T-helper 17 cell (primary cell): ENCODE data around the gene VAC14. TPM values are rescaled to one million over a fixed set of nuclear protein-coding genes. Genes with fewer than 3 reads are reported as not detected.
A peak's percentile ranks its signal among the peaks of the same experiment; 100 is the strongest.
"Not testable (repeated sequence)": the region's sequence is repeated elsewhere in the genome, so short reads cannot be mapped to it uniquely, and the experiment has no call there.

Experiments
- ATAC-seq: fragments of 150-1000 bp; cut with Tn5 transposase; 2 replicates; pipeline ENCODE4 v1.10.0; 2021; ENCODE audit warnings: mild to moderate bottlenecking, moderate library complexity
- DNase-seq, 3 donors: peaks; one replicate each; pipeline versions ENCODE4 v3.0.0 to v3.0.0-alpha.2; 2020 to 2021
- H3K9me3 ChIP-seq: one replicate; pipeline ENCODE4 v1.7.0; 2013; ENCODE audit warnings: low read length, mild to moderate bottlenecking; ENCODE audit not compliant: control insufficient read depth, poor library complexity, severe bottlenecking
- H3K27ac Mint-ChIP-seq: one replicate; pipeline ENCODE4 v1.8.0; 2022; ENCODE audit warnings: mild to moderate bottlenecking, moderate library complexity, mixed read lengths
- H3K27me3 Mint-ChIP-seq: one replicate; pipeline ENCODE4 v1.8.0; 2022; ENCODE audit warnings: mixed read lengths
- H3K36me3 Mint-ChIP-seq: one replicate; pipeline ENCODE4 v1.8.0; 2022; ENCODE audit warnings: low read depth, mixed read lengths
- H3K4me1 Mint-ChIP-seq: one replicate; pipeline ENCODE4 v1.8.0; 2022; ENCODE audit warnings: mild to moderate bottlenecking, mixed read lengths
- H3K4me3 Mint-ChIP-seq: one replicate; pipeline ENCODE4 v1.8.0; 2022; ENCODE audit warnings: mild to moderate bottlenecking, moderate library complexity, mixed read lengths
- total RNA-seq, 4 donors: library from RNA in 2 of 4; stranded (reverse) in 2 of 4; gene quantifications; one replicate each; pipeline ENCODE4 v1.2.3 and lab custom pipeline; 2022 to 2026

The VAC14 gene
- 10 to 100 TPM; 36.7 to 38.4 TPM for total RNA-seq
- total RNA-seq (lab: John Stamatoyannopoulos, UW), result 33.8 to 34.9 reads per million in 2 donors

- H3K4me1 Mint-ChIP-seq, result peaks cover 13% of the 10 kb centered on the region
- H3K27me3 Mint-ChIP-seq, result no peaks in the 10 kb centered on the region
- peak within 1 kb of the TSS; percentile 88 for H3K27ac Mint-ChIP-seq
- H3K4me3 Mint-ChIP-seq, result peak within 1 kb of the TSS; percentile 96
- H3K9me3 ChIP-seq, result no peaks in the 10 kb centered on the region
- DNase-seq (peak; percentile 95 to 96 (median 96)), ATAC-seq (peak; percentile 97)
- no peaks in the 10 kb centered on the region for H3K36me3 Mint-ChIP-seq
These were observed at the start of gene VAC14 for GRCh38 chr16:70800781-70801480. Gene VAC14, minus strand, starts transcription at chr16:70801158. Its CDS starts 258 bp downstream, at chr16:70800900.

- not testable (repeated sequence) for H3K27ac Mint-ChIP-seq, ATAC-seq, H3K27me3 Mint-ChIP-seq, H3K4me1 Mint-ChIP-seq, H3K36me3 Mint-ChIP-seq, DNase-seq, H3K9me3 ChIP-seq, H3K4me3 Mint-ChIP-seq
These were observed 22.6 kb upstream of the VAC14 start for GRCh38 chr16:70823498-70824118.

- H3K27ac Mint-ChIP-seq, H3K4me1 Mint-ChIP-seq, H3K9me3 ChIP-seq, H3K4me3 Mint-ChIP-seq, DNase-seq, H3K27me3 Mint-ChIP-seq, ATAC-seq, H3K36me3 Mint-ChIP-seq: not testable (repeated sequence)
These were observed 21.8 kb upstream of the VAC14 start for GRCh38 chr16:70822734-70823133.

GRCh38 chr16:70818088-70818487 lies 17.1 kb upstream of the VAC14 start:
- not testable (repeated sequence) for H3K27me3 Mint-ChIP-seq, H3K27ac Mint-ChIP-seq, H3K4me1 Mint-ChIP-seq, H3K4me3 Mint-ChIP-seq, H3K36me3 Mint-ChIP-seq, ATAC-seq, DNase-seq, H3K9me3 ChIP-seq

GRCh38 chr16:70809392-70810060 lies 8.6 kb upstream of the VAC14 start:
- Mint-ChIP-seq H3K27ac (no peak overlapping the region), H3K36me3 (no peaks in the 10 kb centered on the region), H3K4me3 (no peak overlapping the region), H3K27me3 (peaks cover 30% of the 10 kb centered on the region), H3K4me1 (no peaks in the 10 kb centered on the region)
- no peaks in the 10 kb centered on the region for H3K9me3 ChIP-seq
- ATAC-seq (peak; percentile 27), DNase-seq (no peak)

- H3K4me3 Mint-ChIP-seq, result no peak overlapping the region
- DNase-seq, result no peak
- ATAC-seq, result no peak
- peaks cover 30% of the 10 kb centered on the region for H3K27me3 Mint-ChIP-seq
- H3K4me1 Mint-ChIP-seq, result no peaks in the 10 kb centered on the region
- no peaks in the 10 kb centered on the region for H3K36me3 Mint-ChIP-seq
- no peak overlapping the region for H3K27ac Mint-ChIP-seq
- H3K9me3 ChIP-seq, result no peaks in the 10 kb centered on the region
These were observed 7.4 kb upstream of the VAC14 start for GRCh38 chr16:70808371-70808770.

- no peak overlapping the region for H3K27ac Mint-ChIP-seq
- ATAC-seq, result no peak
These were observed 4.8 kb upstream of the VAC14 start for GRCh38 chr16:70805787-70806186.

GRCh38 chr16:70805380-70805779 lies 4.4 kb upstream of the VAC14 start:
- H3K36me3 Mint-ChIP-seq, result no peaks in the 10 kb centered on the region
- H3K4me1 Mint-ChIP-seq, result peaks cover 2% of the 10 kb centered on the region
- no peak overlapping the region for H3K27ac Mint-ChIP-seq
- peaks cover 29% of the 10 kb centered on the region for H3K27me3 Mint-ChIP-seq
- no peaks in the 10 kb centered on the region for H3K9me3 ChIP-seq
- no peak for ATAC-seq
- no peak for DNase-seq
- no peak overlapping the region for H3K4me3 Mint-ChIP-seq

More at GRCh38 chr16:70805787-70806186, 4.8 kb upstream of the VAC14 start:
- Mint-ChIP-seq H3K27me3 (peaks cover 30% of the 10 kb centered on the region), H3K4me1 (no peaks in the 10 kb centered on the region), H3K4me3 (no peak overlapping the region), H3K36me3 (no peaks in the 10 kb centered on the region)
- H3K9me3 ChIP-seq, result no peaks in the 10 kb centered on the region
- DNase-seq, result no peak

GRCh38 chr16:70804734-70805169 lies 3.8 kb upstream of the VAC14 start:
- Mint-ChIP-seq H3K27ac (no peak overlapping the region), H3K36me3 (no peaks in the 10 kb centered on the region), H3K27me3 (peaks cover 22% of the 10 kb centered on the region), H3K4me3 (no peak overlapping the region), H3K4me1 (peaks cover 4% of the 10 kb centered on the region)
- DNase-seq (no peak), ATAC-seq (no peak)
- no peaks in the 10 kb centered on the region for H3K9me3 ChIP-seq

GRCh38 chr16:70804153-70804733 lies 3.3 kb upstream of the VAC14 start:
- no peak overlapping the region for H3K27ac Mint-ChIP-seq
- H3K27me3 Mint-ChIP-seq, result peaks cover 21% of the 10 kb centered on the region
- ATAC-seq (no peak), DNase-seq (no peak)
- peaks cover 4% of the 10 kb centered on the region for H3K4me1 Mint-ChIP-seq
- H3K36me3 Mint-ChIP-seq, result no peaks in the 10 kb centered on the region
- no peaks in the 10 kb centered on the region for H3K9me3 ChIP-seq
- no peak overlapping the region for H3K4me3 Mint-ChIP-seq

- no peaks in the 10 kb centered on the region for H3K36me3 Mint-ChIP-seq
These were observed 2.4 kb upstream of the VAC14 start for GRCh38 chr16:70803319-70803718.

GRCh38 chr16:70801611-70802010 lies 653 bp upstream of the VAC14 start:
- Mint-ChIP-seq H3K4me1 (peaks cover 12% of the 10 kb centered on the region), H3K4me3 (no peak overlapping the region), H3K36me3 (no peaks in the 10 kb centered on the region), H3K27ac (peak overlapping the region; percentile 88), H3K27me3 (peaks cover 5% of the 10 kb centered on the region)
- DNase-seq (no peak), ATAC-seq (no peak)
- no peaks in the 10 kb centered on the region for H3K9me3 ChIP-seq

More at GRCh38 chr16:70803319-70803718, 2.4 kb upstream of the VAC14 start:
- DNase-seq (no peak), ATAC-seq (no peak)
- Mint-ChIP-seq H3K27ac (no peak overlapping the region), H3K4me1 (peaks cover 10% of the 10 kb centered on the region), H3K27me3 (peaks cover 16% of the 10 kb centered on the region), H3K4me3 (no peak overlapping the region)
- no peaks in the 10 kb centered on the region for H3K9me3 ChIP-seq

GRCh38 chr16:70800311-70800710 lies 647 bp downstream of the VAC14 start:
- no peak for ATAC-seq
- no peaks in the 10 kb centered on the region for H3K9me3 ChIP-seq
- peak overlapping the region; percentile 88 for H3K27ac Mint-ChIP-seq
- peaks cover 13% of the 10 kb centered on the region for H3K4me1 Mint-ChIP-seq
- H3K27me3 Mint-ChIP-seq, result no peaks in the 10 kb centered on the region
- no peaks in the 10 kb centered on the region for H3K36me3 Mint-ChIP-seq
- DNase-seq, result no peak
- peak overlapping the region; percentile 96 for H3K4me3 Mint-ChIP-seq
